GM12878 (cell line): Measurements from ENCODE around the gene FNDC3A. TPM values are rescaled to one million over a fixed set of nuclear protein-coding genes. Genes with fewer than 3 reads are reported as not detected.

ENCODE experiments used
- ATAC-seq: fragments of 200-7000 bp; cut with Tn5 transposase; 3 replicates; pipeline ENCODE4 v1.9.1; 2020; ENCODE audit warnings: mild to moderate bottlenecking, moderate library complexity
- BruUV-seq: library from RNA; stranded (reverse); fragments of 400-500 nt; replicated peaks from 2 replicates; lab custom pipeline; 2021; lab: Mats Ljungman, UMichigan
- CTCF ChIA-PET: fragments of 300-600 bp; sonication (Branson Sonifier 250); formaldehyde crosslinking; extraction: SDS; loops from one replicate; lab custom pipeline; 2021; ENCODE audit warnings: inconsistent platforms; lab: Yijun Ruan, JAX
- POLR2A ChIA-PET: fragments of 350-600 bp; formaldehyde crosslinking; extraction: SDS; loops from one replicate; lab custom pipeline; 2021; ENCODE audit warnings: inconsistent platforms; lab: Charles Lee
- RAD21 ChIA-PET: fragments of 300-600 bp; sonication (Branson Sonifier 250); formaldehyde crosslinking; loops from one replicate; lab custom pipeline; 2023; ENCODE audit warnings: antibody characterized with exemption; ENCODE audit not compliant: unreplicated experiment; lab: Charles Lee
- SMC1A ChIA-PET: fragments of 300-600 bp; sonication (Branson Sonifier 250); formaldehyde crosslinking; loops from one replicate; lab custom pipeline; 2023; ENCODE audit not compliant: unreplicated experiment, uncharacterized antibody; lab: Charles Lee
- DNase-seq: peaks from one replicate; pipeline ENCODE4 v3.0.0-alpha.2; 2011; ENCODE audit warnings: low read depth, low spot score
- FAIRE-seq: peaks from 3 replicates; lab custom pipeline; 2011; peaks lifted over from hg19 to GRCh38; lab: Jason Lieb, UNC
- H2AFZ ChIP-seq: 2 replicates; pipeline ENCODE4 v1.6.0; 2011; ENCODE audit warnings: low read depth, low read length, control low read depth; ENCODE audit not compliant: control insufficient read depth
- H3K27ac ChIP-seq: 2 replicates; pipeline ENCODE4 v1.5.1; 2011; ENCODE audit warnings: control low read depth; ENCODE audit not compliant: control insufficient read depth, insufficient read depth
- H3K27me3 ChIP-seq, 2 experiments: replicated peaks in 1 of 2; 2 replicates each; pipeline versions ENCODE4 v1.6.0 to v1.6.1; 2011; ENCODE audit warnings: low read length in 1 of 2; ENCODE audit not compliant: control insufficient read depth in 2 of 2, insufficient read depth in 2 of 2
- H3K36me3 ChIP-seq, 2 experiments: 2 replicates each; pipeline ENCODE4 v1.5.1; 2011; ENCODE audit warnings: low read length in 1 of 2; ENCODE audit not compliant: control insufficient read depth in 2 of 2, insufficient read depth in 2 of 2
- H3K4me1 ChIP-seq: 2 replicates; pipeline ENCODE4 v1.6.1; 2011; ENCODE audit warnings: mild to moderate bottlenecking, low read length, moderate library complexity, mixed read lengths; ENCODE audit not compliant: control insufficient read depth, insufficient read depth
- H3K4me2 ChIP-seq: 2 replicates; pipeline ENCODE4 v1.6.0; 2011; ENCODE audit warnings: control low read depth; ENCODE audit not compliant: control insufficient read depth, insufficient read depth
- H3K4me3 ChIP-seq: fragments of 200-600 bp; sonication (generic); 2 replicates; pipeline ENCODE4 v1.5.1; 2016
- H3K79me2 ChIP-seq: 2 replicates; pipeline ENCODE4 v1.6.0; 2011; ENCODE audit warnings: low read length; ENCODE audit not compliant: control insufficient read depth, insufficient read depth
- H3K9ac ChIP-seq: 2 replicates; pipeline ENCODE4 v1.8.0; 2011; ENCODE audit warnings: low read length, control low read depth, mixed read lengths; ENCODE audit not compliant: control insufficient read depth, insufficient read depth
- H3K9me3 ChIP-seq: replicated peaks from 3 replicates; pipeline ENCODE4 v1.5.1; 2011; ENCODE audit warnings: mild to moderate bottlenecking, low read length; ENCODE audit not compliant: control insufficient read depth, insufficient read depth
- H4K20me1 ChIP-seq: 2 replicates; pipeline ENCODE4 v1.6.0; 2011; ENCODE audit not compliant: control insufficient read depth, insufficient read depth
- SIN3A ChIP-seq: IDR thresholded peaks from 2 replicates; pipeline ENCODE4 v1.6.1; 2012; ENCODE audit warnings: low read depth, low read length, improper control_type of control experiment
- in situ Hi-C: fragments of 300-500 bp; cut with MboI; formaldehyde crosslinking; loops from 9 replicates; pipeline ENCODE4 v1.14.3; 2018; ENCODE audit warnings: mixed read lengths
- intact Hi-C: fragments of 100-400 bp; cut with micrococcal nuclease; formaldehyde crosslinking; loops from one replicate; pipeline ENCODE4 v1.14.2; 2022; ENCODE audit not compliant: unreplicated experiment
- polyA plus RNA-seq, 11 experiments: library from polyadenylated mRNA; depleted of rRNA in 4 of 11; unstranded in 6 of 11; stranded (reverse) in 5 of 11; fragments of >200 nt; fragmentation: Nextera tagmentation in 4 of 11; fragmentation: Illumina TruSeq in 1 of 11; extraction: Ambion mirVana in 4 of 11; extraction: Trizol in 1 of 11; gene quantifications; 1 replicate in 1 of 11; 2 replicates in 10 of 11; pipeline versions ENCODE4 v1.2.1 to v1.2.3, GENCODE V29; 2011 to 2016; ENCODE audit warnings: inconsistent platforms in 2 of 11, missing spikeins in 2 of 11, low read depth in 1 of 11
- total RNA-seq, 4 experiments: library from RNA; depleted of rRNA in 3 of 4; stranded (reverse); fragments of >200 nt in 3 of 4; fragmentation: Illumina TruSeq in 1 of 4; extraction: Trizol in 1 of 4; gene quantifications; 2 replicates each; pipeline versions ENCODE4 v1.2.1 to v1.2.3, GENCODE V29; 2013 to 2021
- TF ChIP-seq, protein P1 (sequence below): IDR thresholded peaks from 2 replicates; pipeline ENCODE4 v1.6.1; 2011; ENCODE audit warnings: mild to moderate bottlenecking, low read depth, low read length, moderate library complexity; ENCODE audit not compliant: insufficient replicate concordance

The FNDC3A gene
- total and polyA plus RNA-seq, 10 of the 15 experiments (the other 5 are each of a cell fraction or from before 2014, with no cell fraction given), result 6.3 to 46.4 (median 22.8) TPM

DNA sequence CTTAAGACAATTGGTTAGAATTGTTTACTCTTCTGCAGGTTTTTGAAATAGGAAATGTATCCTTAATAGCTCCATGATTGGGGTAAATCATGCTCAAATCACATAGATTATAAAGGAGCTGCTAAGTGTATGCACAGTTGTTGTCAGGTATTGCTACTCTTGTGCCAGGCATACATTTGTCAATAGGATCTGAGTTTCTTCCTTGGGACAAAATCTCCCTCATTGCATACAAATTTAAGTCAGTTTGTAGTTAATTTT is 135.1 kb downstream of the FNDC3A start:
- Histone ChIP-seq H3K79me2 (peaks cover 41% of the 10 kb centered on the region), H3K4me2 (peak overlapping the region; percentile 71), H2AFZ (no peak overlapping the region), H3K27me3 (no peaks in the 10 kb centered on the region), H3K4me3 (peak overlapping the region; percentile 39), H3K36me3 (peaks cover 0 to 3% of the 10 kb centered on the region in 2 experiments; a peak in 2 of 4 replicates), H3K27ac (no peak overlapping the region; the same call in 1 of the 2 replicates), H3K9ac (peak overlapping the region; percentile 67), H3K9me3 (no peaks in the 10 kb centered on the region)
- ChIA-PET SMC1A (interaction anchor here (0.8 to 4.7 kb wide), 13 partner anchors 9 to 138 kb away, joined by 3 to 30 read pairs (median 3); partner anchors contain the start of gene CDADC1), RAD21 (interaction anchor here (1.2 to 1.9 kb wide), 4 partner anchors 12 to 333 kb away, joined by 3 to 7 read pairs (median 4); partner anchors contain the start of genes CAB39L and FNDC3A), POLR2A (interaction anchor here (1.0 to 1.4 kb wide), 2 partner anchors 27 to 131 kb away, joined by 3 to 5 read pairs; no protein-coding TSS in a partner anchor), CTCF (interaction anchor here (1.1 to 2.5 kb wide), 3 partner anchors 11 to 130 kb away, joined by 3 to 12 read pairs (median 3); no protein-coding TSS in a partner anchor)
- in situ Hi-C loops (no loop called here), intact Hi-C loops (loop anchor here (5.0 kb wide), 1 partner anchor 134 kb away; the partner anchor contains the start of gene FNDC3A)
- FAIRE-seq (no peak), DNase-seq (no peak)
- BruUV-seq, result no TSS peak
- TF ChIP-seq, protein P1, sequence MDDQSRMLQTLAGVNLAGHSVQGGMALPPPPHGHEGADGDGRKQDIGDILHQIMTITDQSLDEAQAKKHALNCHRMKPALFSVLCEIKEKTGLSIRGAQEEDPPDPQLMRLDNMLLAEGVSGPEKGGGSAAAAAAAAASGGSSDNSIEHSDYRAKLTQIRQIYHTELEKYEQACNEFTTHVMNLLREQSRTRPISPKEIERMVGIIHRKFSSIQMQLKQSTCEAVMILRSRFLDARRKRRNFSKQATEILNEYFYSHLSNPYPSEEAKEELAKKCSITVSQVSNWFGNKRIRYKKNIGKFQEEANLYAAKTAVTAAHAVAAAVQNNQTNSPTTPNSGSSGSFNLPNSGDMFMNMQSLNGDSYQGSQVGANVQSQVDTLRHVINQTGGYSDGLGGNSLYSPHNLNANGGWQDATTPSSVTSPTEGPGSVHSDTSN, result no peak
- 0 out of 2 replicates have a peak, but pooled peaks have one; percentile 10 for TF ChIP-seq SIN3A
- TF ChIP-seq, all 136 proteins: peak for 1
- H3K4me1 ChIP-seq, result no peaks in the 10 kb centered on the region
- no peak for ATAC-seq
- H4K20me1 ChIP-seq, result no peaks in the 10 kb centered on the region
